Hematopoietic multipotent progenitor cell treated with erythropoietin and hydrocortisone succinate and interleukin-3 and kit ligand, for 15 days (in vitro differentiated cells): ENCODE results near the gene ANO1.
"Not testable (repeated sequence)": the region's sequence is repeated elsewhere in the genome, so short reads cannot be mapped to it uniquely, and the experiment has no call there.

Experiments
- DNase-seq: peaks from one replicate; pipeline ENCODE4 v3.0.0-alpha.2; 2015; ENCODE audit warnings: low spot score

The ANO1 gene

DNA sequence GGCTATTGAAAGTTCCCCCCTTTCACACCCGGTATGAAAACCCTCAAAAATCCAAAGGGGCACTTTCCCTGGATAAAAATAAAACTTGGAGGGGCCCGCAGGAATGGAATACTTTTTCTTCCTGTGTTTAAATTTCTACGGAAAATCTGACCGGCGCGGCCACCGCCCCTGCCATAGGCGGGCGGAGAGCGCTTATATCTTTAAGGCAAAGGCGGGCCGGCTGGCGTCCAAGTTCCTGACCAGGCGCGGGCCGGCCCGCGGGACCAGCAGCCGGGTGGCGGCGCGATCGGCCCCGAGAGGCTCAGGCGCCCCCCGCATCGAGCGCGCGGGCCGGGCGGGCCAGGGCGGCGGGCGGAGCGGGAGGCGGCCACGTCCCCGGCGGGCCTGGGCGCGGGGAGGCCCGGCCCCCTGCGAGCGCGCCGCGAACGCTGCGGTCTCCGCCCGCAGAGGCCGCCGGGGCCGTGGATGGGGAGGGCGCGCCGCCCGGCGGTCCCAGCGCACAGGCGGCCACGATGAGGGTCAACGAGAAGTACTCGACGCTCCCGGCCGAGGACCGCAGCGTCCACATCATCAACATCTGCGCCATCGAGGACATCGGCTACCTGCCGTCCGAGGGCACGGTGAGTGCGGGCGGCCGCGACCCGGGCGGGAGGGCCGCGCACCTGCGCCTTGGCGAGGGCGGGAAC is at the start of gene ANO1:
Gene ANO1 (plus strand): TSS at position 223 of the 686 bp plus-strand sequence. CDS start 290 bp downstream, at position 513.
- DNase-seq = no peak

- DNase-seq = no peak
Observed at GRCh38 chr11:70029115-70029860, 48.8 kb upstream of the ANO1 start.

- DNase-seq = no peak
Observed at GRCh38 chr11:70029861-70030380, 48.2 kb upstream of the ANO1 start.

GRCh38 chr11:70030412-70030811 is 47.7 kb upstream of the ANO1 start:
- DNase-seq = no peak

DNA sequence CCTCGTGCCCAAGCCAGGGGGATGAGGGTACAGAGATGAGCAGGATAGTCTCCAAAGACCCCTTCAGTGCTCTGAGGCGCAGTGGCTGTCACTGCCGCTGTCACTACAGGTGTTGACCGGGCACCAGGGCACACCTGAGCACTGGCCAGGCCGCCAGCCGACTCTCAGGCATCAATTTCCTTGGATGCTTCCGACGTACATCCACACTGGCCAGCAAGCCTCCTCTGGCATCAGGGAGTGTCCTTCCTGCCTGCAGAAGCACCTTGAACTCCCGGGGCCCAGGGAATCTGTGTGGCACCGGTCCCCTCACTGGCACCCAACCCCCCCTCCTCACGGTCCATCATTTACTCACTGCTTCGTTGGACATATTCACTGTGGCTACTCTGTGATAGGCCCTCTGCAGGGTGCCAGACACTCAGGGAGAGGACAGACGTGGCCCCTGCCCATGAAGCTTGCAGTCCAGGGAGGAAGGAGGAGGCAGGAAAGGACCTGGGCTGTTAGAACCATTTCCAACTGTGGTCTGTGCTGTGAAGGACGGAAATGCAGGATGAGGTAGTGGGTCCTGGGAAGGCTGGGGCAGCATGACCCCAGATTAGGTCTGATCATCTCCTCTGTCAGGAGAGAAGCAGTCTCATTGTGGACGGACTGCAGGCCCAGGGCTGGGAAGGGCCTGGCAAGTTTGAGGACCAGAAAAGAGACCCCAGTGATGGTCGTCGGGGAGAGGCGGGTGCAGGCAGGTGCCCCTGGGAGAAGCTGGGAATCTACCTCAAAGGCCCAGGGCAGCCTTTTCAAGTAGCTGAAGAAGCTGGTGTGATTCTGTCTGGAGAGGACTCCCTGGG is 46.3 kb upstream of the ANO1 start:
- DNase-seq = no peak

DNA sequence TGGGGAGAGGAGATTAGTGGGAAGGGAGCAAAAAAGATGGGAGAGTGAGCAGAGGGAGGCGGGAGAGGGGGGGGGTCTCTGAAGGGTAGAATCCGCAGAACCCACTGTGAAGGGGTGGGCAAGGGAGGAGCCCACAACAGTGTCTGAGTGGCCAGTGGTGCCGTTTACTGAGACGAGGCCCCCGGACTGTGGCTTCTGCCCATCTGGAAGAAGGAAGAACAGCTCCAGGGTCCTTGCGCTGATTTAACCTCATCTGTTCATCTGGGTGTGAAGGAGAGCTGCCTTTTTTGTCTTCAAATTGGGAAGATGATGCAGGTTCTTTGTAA is 45.7 kb upstream of the ANO1 start:
- DNase-seq = no peak

- DNase-seq = no peak
Observed at GRCh38 chr11:70032943-70033710, 45.0 kb upstream of the ANO1 start.

DNA sequence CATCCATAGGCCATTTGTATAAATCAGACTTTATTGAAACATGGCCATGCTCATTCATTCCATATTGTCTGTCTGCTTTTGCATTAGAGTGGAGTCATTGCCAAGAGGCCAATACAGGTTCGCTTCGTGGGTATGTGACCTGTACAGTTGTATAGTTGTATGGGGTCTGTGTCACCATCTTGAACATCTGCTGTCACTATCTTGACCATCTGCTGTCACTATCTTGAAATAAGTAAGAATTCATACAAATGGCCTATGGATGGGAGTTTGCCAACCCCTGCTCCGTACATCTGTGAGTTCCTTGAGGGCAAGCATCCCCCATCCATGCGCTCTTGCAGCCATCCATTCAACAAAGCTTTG is 44.4 kb upstream of the ANO1 start:
- no peak for DNase-seq

DNA sequence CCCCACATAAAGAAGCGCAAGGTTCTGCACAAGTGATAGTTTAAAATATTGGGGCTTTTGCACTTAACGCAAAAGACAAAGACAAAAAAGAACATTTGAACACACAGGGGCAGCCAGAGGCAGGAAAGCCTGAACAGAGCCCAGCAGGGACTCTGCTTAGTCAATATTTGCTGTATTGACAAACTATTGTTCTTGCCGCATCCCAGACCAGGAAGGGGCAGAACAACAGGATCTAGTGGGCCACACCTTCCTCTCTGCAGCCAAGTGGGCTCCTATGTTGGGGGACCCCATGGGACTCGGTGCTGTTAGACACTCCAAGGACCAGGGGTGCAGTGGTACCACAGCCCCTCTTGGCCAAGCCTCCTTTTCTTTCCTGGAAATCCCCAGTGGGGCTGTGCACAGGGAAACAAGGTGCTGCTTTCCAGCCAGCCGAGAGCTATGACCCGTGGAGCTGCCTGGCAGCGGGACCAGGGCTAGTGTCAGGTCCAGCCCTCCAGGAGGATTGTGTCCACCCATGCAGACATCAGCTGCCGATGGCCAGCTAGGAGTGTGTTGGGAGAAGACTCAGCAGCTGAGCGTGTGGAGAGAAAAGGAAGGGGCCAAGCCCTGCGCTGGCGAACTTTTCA is 43.3 kb upstream of the ANO1 start:
- DNase-seq = no peak

- not testable (repeated sequence) for DNase-seq
Observed at GRCh38 chr11:70035665-70036064, 42.5 kb upstream of the ANO1 start.

GRCh38 chr11:70036971-70037882 is 40.9 kb upstream of the ANO1 start:
- DNase-seq = no peak

GRCh38 chr11:70038034-70038834 is 39.9 kb upstream of the ANO1 start:
- no peak for DNase-seq

DNA sequence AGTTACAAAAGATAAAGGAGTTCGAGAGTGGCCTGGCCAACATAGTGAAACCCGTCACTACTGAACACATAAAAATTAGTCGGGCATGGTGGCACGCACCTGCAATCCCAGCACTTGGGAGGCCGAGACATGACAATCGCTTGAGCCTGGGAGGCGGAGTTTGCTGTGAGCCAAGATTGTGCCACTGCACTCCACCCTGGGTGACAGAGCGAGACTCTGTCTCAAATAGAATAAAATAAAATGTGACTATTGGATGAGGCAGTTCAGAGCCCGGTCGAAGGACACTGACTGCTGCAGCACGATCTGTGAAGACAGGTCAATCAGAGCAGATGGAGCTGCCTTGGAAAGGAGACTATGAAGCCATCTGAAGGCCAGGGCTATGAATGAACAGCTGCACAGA is 37.7 kb upstream of the ANO1 start:
- no peak for DNase-seq

DNA sequence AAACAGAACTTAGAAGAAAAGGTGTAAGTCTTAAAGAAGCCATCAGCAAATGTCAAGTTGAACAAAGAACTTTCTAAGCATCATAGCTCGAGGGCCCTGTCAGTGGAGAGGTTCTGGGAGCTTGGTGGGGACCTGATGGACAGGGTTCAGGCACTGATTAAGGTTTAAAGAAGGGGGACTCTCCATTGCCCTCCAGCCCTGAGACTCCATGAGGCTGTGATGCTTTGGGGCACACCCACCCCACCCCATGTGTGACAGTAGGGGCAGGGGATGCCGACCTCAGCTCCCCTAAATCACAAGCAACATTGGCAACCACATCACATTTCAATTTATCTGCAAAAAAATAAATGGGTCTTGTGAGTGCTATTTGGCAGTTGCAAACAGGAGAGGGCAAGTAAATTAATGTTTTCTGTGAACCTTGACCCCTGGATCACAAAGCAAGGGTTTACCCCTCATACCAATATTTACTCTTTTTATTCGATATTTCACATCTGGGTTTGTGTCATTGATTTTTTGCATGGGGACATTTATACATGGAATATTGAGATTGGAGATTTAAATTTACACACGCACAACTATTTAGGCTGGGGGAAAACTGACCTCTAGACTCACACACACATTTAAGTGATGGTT is 37.1 kb upstream of the ANO1 start:
- DNase-seq = no peak

GRCh38 chr11:70043482-70043881 is 34.6 kb upstream of the ANO1 start:
- DNase-seq = no peak

GRCh38 chr11:70046089-70046488 is 32.0 kb upstream of the ANO1 start:
- no peak for DNase-seq

GRCh38 chr11:70048279-70049024 is 29.7 kb upstream of the ANO1 start:
- DNase-seq = no peak

DNA sequence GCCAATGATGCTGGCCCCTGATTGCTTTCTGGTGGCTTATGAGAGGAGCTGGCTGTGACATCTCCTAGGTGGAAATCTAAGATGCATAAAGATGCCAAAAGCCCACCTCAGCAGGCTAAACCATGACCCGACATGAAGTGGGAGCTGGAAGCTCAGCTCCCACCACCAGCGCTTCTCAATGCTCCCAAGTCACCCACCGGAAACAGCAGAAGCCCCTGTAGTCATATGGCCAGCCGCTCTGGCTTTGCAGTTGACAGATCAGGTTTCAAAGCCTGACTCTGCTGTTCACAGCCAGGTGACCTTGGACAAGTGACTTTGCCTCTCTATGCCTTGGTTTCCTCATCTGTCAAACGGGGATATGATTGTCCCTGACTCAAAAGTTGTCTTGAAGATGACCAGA is 29.1 kb upstream of the ANO1 start:
- no peak for DNase-seq
